ENCODE measurements around the gene CELF5. TPM values are rescaled to one million over a fixed set of nuclear protein-coding genes. Genes with fewer than 3 reads are reported as not detected.

CELF5 gene
- total RNA-seq, 1 donor from 2014 or later = not detected

DNA sequence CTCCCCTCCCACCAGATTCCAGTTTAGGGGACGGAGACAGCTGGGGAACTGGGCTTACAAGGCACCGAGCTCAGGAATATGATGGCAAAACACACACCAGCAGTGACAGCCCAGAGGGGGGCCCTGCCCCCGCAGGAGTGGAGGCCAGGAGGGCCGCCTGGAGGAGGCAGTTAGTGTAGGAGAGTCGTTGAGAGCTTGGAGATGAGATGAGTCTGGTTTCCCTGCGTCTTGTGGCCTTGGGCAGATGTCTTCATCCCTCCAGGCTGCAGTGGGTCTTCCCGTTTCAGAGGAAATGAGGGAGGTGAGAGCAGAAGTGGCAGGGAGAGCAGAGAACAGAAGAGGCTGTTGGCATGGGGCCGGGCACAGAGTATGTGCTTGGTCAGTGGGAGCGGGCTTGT is 4.9 kb downstream of the CELF5 start:
- peaks cover 0 to 2% of the 10 kb centered on the region in 2 donors for H3K4me1 ChIP-seq
- no peak overlapping the region for H3K4me3 ChIP-seq
- TF ChIP-seq, protein P1, sequence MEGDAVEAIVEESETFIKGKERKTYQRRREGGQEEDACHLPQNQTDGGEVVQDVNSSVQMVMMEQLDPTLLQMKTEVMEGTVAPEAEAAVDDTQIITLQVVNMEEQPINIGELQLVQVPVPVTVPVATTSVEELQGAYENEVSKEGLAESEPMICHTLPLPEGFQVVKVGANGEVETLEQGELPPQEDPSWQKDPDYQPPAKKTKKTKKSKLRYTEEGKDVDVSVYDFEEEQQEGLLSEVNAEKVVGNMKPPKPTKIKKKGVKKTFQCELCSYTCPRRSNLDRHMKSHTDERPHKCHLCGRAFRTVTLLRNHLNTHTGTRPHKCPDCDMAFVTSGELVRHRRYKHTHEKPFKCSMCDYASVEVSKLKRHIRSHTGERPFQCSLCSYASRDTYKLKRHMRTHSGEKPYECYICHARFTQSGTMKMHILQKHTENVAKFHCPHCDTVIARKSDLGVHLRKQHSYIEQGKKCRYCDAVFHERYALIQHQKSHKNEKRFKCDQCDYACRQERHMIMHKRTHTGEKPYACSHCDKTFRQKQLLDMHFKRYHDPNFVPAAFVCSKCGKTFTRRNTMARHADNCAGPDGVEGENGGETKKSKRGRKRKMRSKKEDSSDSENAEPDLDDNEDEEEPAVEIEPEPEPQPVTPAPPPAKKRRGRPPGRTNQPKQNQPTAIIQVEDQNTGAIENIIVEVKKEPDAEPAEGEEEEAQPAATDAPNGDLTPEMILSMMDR (IDR thresholded peaks at IDR 0.05) = no peak
- intact Hi-C loops (cut with DNase I) = no loop called here
- peaks cover 10% of the 10 kb centered on the region for H3K27me3 ChIP-seq
- H3K27ac ChIP-seq = no peak overlapping the region
- DNase-seq (ENCODE audit: low spot score in 2 of 2) = no peak
- H3K9me3 ChIP-seq = no peaks in the 10 kb centered on the region
- no peaks in the 10 kb centered on the region for H3K36me3 ChIP-seq

GRCh38 chr19:3229888-3230496 is 5.5 kb downstream of the CELF5 start:
- Histone ChIP-seq H3K36me3 (no peaks in the 10 kb centered on the region), H3K4me1 (no peaks in the 10 kb centered on the region), H3K27ac (no peak overlapping the region), H3K9me3 (no peaks in the 10 kb centered on the region), H3K27me3 (peaks cover 10% of the 10 kb centered on the region), H3K4me3 (no peak overlapping the region)
- intact Hi-C loops (cut with DNase I) = no loop called here
- TF ChIP-seq, protein P1 (IDR thresholded peaks at IDR 0.05) = no peak
- DNase-seq (ENCODE audit: low spot score in 2 of 2) = no peak

GRCh38 chr19:3231288-3231687 is 6.8 kb downstream of the CELF5 start:
- Histone ChIP-seq H3K27ac (no peak overlapping the region), H3K9me3 (no peaks in the 10 kb centered on the region), H3K36me3 (no peaks in the 10 kb centered on the region), H3K27me3 (no peaks in the 10 kb centered on the region), H3K4me3 (no peak overlapping the region), H3K4me1 (no peaks in the 10 kb centered on the region)
- intact Hi-C loops (cut with DNase I) = no loop called here
- DNase-seq (ENCODE audit: low spot score in 2 of 2) = no peak
- TF ChIP-seq, protein P1 (IDR thresholded peaks at IDR 0.05) = no peak

DNA sequence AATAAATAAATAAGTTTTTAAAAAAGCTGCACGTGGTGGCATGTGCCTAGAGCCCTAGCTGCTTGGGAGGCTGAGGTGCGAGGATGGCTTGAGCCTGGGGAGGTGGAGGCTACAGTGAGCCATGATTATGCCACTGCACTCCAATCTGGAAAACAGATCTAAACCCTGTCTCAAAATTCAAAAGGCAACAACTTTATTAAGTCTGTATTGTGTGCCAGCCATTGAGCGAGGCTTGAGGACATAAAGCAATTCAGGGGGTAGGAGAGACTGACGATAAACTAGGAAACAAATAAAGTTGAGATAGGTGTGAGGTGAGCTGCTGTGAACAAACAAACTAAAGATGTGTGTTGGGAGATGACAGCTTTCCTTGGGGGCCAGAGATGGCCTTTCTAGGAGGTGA is 8.7 kb downstream of the CELF5 start:
- Histone ChIP-seq H3K36me3 (no peaks in the 10 kb centered on the region), H3K4me1 (no peaks in the 10 kb centered on the region), H3K9me3 (no peaks in the 10 kb centered on the region), H3K27me3 (no peaks in the 10 kb centered on the region), H3K27ac (no peak overlapping the region), H3K4me3 (no peak overlapping the region)
- DNase-seq (ENCODE audit: low spot score in 2 of 2) = no peak
- intact Hi-C loops (cut with DNase I) = no loop called here
- TF ChIP-seq, protein P1 (IDR thresholded peaks at IDR 0.05) = no peak

GRCh38 chr19:3233831-3234230 is 9.4 kb downstream of the CELF5 start:
- Histone ChIP-seq H3K27me3 (no peaks in the 10 kb centered on the region), H3K27ac (no peak overlapping the region)
- intact Hi-C loops (cut with DNase I) = no loop called here

More at GRCh38 chr19:3233831-3234230, 9.4 kb downstream of the CELF5 start:
- Histone ChIP-seq H3K4me3 (no peak overlapping the region), H3K36me3 (no peaks in the 10 kb centered on the region), H3K4me1 (no peaks in the 10 kb centered on the region), H3K9me3 (no peaks in the 10 kb centered on the region)
- TF ChIP-seq, protein P1 (IDR thresholded peaks at IDR 0.05) = no peak
- DNase-seq (ENCODE audit: low spot score in 2 of 2) = no peak
